Measurements from ENCODE around the gene KRT79. TPM values are rescaled to one million over a fixed set of nuclear protein-coding genes. Genes with fewer than 3 reads are reported as not detected.

The KRT79 gene
- total and polyA plus RNA-seq, 8 donors = 0.09 TPM; not detected in 7

- FAIRE-seq (no peak), DNase-seq (no peak), ATAC-seq (no peak)
- intact Hi-C loops (cut with DNase I) = no loop called here
- no peak for TF ChIP-seq CTCF (IDR thresholded peaks at IDR 0.05)
- H3K27ac ChIP-seq = no peak overlapping the region
- no peak overlapping the region for H3K4me3 ChIP-seq
- H3K4me1 ChIP-seq = no peaks in the 10 kb centered on the region
- no peaks in the 10 kb centered on the region for H3K36me3 ChIP-seq
- H3K27me3 ChIP-seq = no peaks in the 10 kb centered on the region
- 75 to 76% methylated on average over 16 of the region's 16 CpGs for whole genome bisulfite sequencing, 2 donors
- H3K9me3 ChIP-seq = no peaks in the 10 kb centered on the region
Observed at GRCh38 chr12:52807544-52808470, 26.3 kb downstream of the KRT79 start.

GRCh38 chr12:52806821-52807543, 27.1 kb downstream of the KRT79 start:
- Histone ChIP-seq H3K4me3 (no peak overlapping the region), H3K27ac (no peak overlapping the region), H3K4me1 (no peaks in the 10 kb centered on the region), H3K9me3 (no peaks in the 10 kb centered on the region), H3K36me3 (no peaks in the 10 kb centered on the region), H3K27me3 (no peaks in the 10 kb centered on the region)
- intact Hi-C loops (cut with DNase I) = no loop called here
- ATAC-seq (no peak), DNase-seq (no peak), FAIRE-seq (no peak)
- WGBS, 2 donors = 79 to 82% methylated on average over 11 of the region's 11 CpGs
- TF ChIP-seq CTCF (IDR thresholded peaks at IDR 0.05) = no peak

GRCh38 chr12:52806169-52806811, 27.8 kb downstream of the KRT79 start:
- intact Hi-C loops (cut with DNase I) = no loop called here
- Histone ChIP-seq H3K27me3 (no peaks in the 10 kb centered on the region), H3K4me3 (no peak overlapping the region), H3K36me3 (no peaks in the 10 kb centered on the region), H3K27ac (no peak overlapping the region), H3K9me3 (no peaks in the 10 kb centered on the region), H3K4me1 (no peaks in the 10 kb centered on the region)
- TF ChIP-seq CTCF (IDR thresholded peaks at IDR 0.05) = no peak
- no peak for DNase-seq
- ATAC-seq = no peak
- FAIRE-seq = no peak
- 92 to 96% methylated on average over 3 of the region's 3 CpGs for whole genome bisulfite sequencing, 2 donors

- no peak for FAIRE-seq
- 62 to 70% methylated on average over 3 of the region's 3 CpGs for WGBS, 2 donors
Observed at GRCh38 chr12:52805739-52806138, 28.4 kb downstream of the KRT79 start.

More at GRCh38 chr12:52805739-52806138, 28.4 kb downstream of the KRT79 start:
- no peak for TF ChIP-seq CTCF (IDR thresholded peaks at IDR 0.05)
- no peaks in the 10 kb centered on the region for H3K4me1 ChIP-seq
- no peak for DNase-seq
- H3K36me3 ChIP-seq = no peaks in the 10 kb centered on the region
- no peaks in the 10 kb centered on the region for H3K9me3 ChIP-seq
- no peak overlapping the region for H3K4me3 ChIP-seq
- no peak overlapping the region for H3K27ac ChIP-seq
- intact Hi-C loops (cut with DNase I) = no loop called here
- no peak for ATAC-seq
- H3K27me3 ChIP-seq = no peaks in the 10 kb centered on the region

All from pancreas (tissue), 10 donors.